SK-N-SH (cell line): Measurements from ENCODE around the gene CORO6. TPM values are rescaled to one million over a fixed set of nuclear protein-coding genes. Genes with fewer than 3 reads are reported as not detected.

ENCODE experiments used
- CTCF ChIA-PET: fragments of 300-600, 350-600 bp; formaldehyde crosslinking; extraction: SDS; loops from one replicate; lab custom pipeline; 2021; lab: Yijun Ruan, JAX
- POLR2A ChIA-PET: fragments of 350-600 bp; sonication (Branson Sonifier 250); formaldehyde crosslinking; extraction: SDS; loops from one replicate; lab custom pipeline; 2020; ENCODE audit warnings: antibody characterized with exemption, inconsistent platforms; lab: Yijun Ruan, JAX
- DNase-seq: peaks from one replicate; pipeline ENCODE4 v3.0.0; 2012
- H2AFZ ChIP-seq: fragments of 200-600 bp; sonication (generic); 2 replicates; pipeline ENCODE4 v1.8.1; 2016; ENCODE audit warnings: antibody characterized with exemption, mild to moderate bottlenecking, low read depth
- H3F3A ChIP-seq: fragments of 200-600 bp; sonication (generic); replicated peaks from 2 replicates; pipeline ENCODE3; 2016; ENCODE audit warnings: antibody characterized with exemption, mild to moderate bottlenecking; ENCODE audit not compliant: insufficient read depth
- H3K27ac ChIP-seq, 2 experiments: fragments of 200-500 bp in 1 of 2; fragments of 200-600 bp in 1 of 2; sonication (Bioruptor generic) in 1 of 2; sonication (generic), shearing (Covaris generic) in 1 of 2; 2 replicates each; pipeline versions ENCODE4 v1.5.1 to v1.6.1; 2014 to 2016; ENCODE audit warnings: low read depth in 2 of 2, inconsistent platforms in 1 of 2, low read length in 1 of 2, mild to moderate bottlenecking in 1 of 2, mixed read lengths in 1 of 2
- H3K27me3 ChIP-seq: fragments of 200-600 bp; sonication (generic), shearing (Covaris generic); 2 replicates; pipeline ENCODE4 v1.6.1; 2016; ENCODE audit warnings: mixed run types; ENCODE audit not compliant: insufficient read depth
- H3K36me3 ChIP-seq, 2 experiments: fragments of 200-500 bp in 1 of 2; fragments of 200-600 bp in 1 of 2; sonication (Bioruptor generic) in 1 of 2; sonication (generic) in 1 of 2; replicated peaks in 1 of 2; 2 replicates each; pipeline versions ENCODE3 to v1.5.1; 2014 to 2016; ENCODE audit warnings: low read length in 1 of 2, mild to moderate bottlenecking in 1 of 2; ENCODE audit not compliant: insufficient read depth in 2 of 2, control insufficient read depth in 1 of 2
- H3K4me1 ChIP-seq, 2 experiments: fragments of 200-500 bp in 1 of 2; fragments of 200-600 bp in 1 of 2; sonication (Bioruptor generic) in 1 of 2; sonication (generic), shearing (Covaris generic) in 1 of 2; 2 replicates each; pipeline versions ENCODE4 v1.5.1 to v1.6.1; 2014 to 2016; ENCODE audit warnings: low read depth in 1 of 2, low read length in 1 of 2, mixed run types in 1 of 2; ENCODE audit not compliant: insufficient read depth in 2 of 2, control insufficient read depth in 1 of 2
- H3K4me2 ChIP-seq: fragments of 200-600 bp; sonication (generic), shearing (Covaris generic); 2 replicates; pipeline ENCODE4 v1.6.1; 2017; ENCODE audit warnings: mixed run types
- H3K4me3 ChIP-seq, 2 experiments: fragments of 200-500 bp in 1 of 2; fragments of 200-600 bp in 1 of 2; sonication (Bioruptor generic) in 1 of 2; sonication (generic), shearing (Covaris generic) in 1 of 2; 2 replicates each; pipeline versions ENCODE4 v1.5.1 to v1.8.1; 2014 to 2016; ENCODE audit warnings: low read depth in 2 of 2, inconsistent platforms in 1 of 2, low read length in 1 of 2, mild to moderate bottlenecking in 1 of 2, mixed read lengths in 1 of 2, moderate library complexity in 1 of 2
- H3K79me2 ChIP-seq: fragments of 200-600 bp; sonication (generic); 2 replicates; pipeline ENCODE4 v1.8.1; 2017; ENCODE audit warnings: mild to moderate bottlenecking; ENCODE audit not compliant: insufficient read depth
- H3K9ac ChIP-seq: fragments of 200-600 bp; sonication (generic); 2 replicates; pipeline ENCODE4 v1.6.1; 2017; ENCODE audit warnings: mixed run types
- H3K9me2 ChIP-seq: fragments of 200-600 bp; sonication (generic); 2 replicates; pipeline ENCODE4 v1.6.1; 2017; ENCODE audit warnings: mixed run types
- H3K9me3 ChIP-seq: fragments of 200-600 bp; sonication (generic); 2 replicates; pipeline ENCODE4 v1.6.1; 2017; ENCODE audit warnings: mixed run types, mild to moderate bottlenecking, moderate library complexity
- H4K20me1 ChIP-seq: fragments of 200-600 bp; sonication (generic); 2 replicates; pipeline ENCODE4 v1.6.1; 2017; ENCODE audit warnings: mild to moderate bottlenecking, mixed run types; ENCODE audit not compliant: insufficient read depth
- CHD2 ChIP-seq: fragments of 150-350 bp; IDR thresholded peaks from 2 replicates; pipeline ENCODE4 v1.6.1; 2018; ENCODE audit warnings: low read length; ENCODE audit not compliant: partially characterized antibody
- ELF1 ChIP-seq: IDR thresholded peaks from 2 replicates; pipeline ENCODE4 v1.4.0; 2012
- FOSL2 ChIP-seq: IDR thresholded peaks from 2 replicates; pipeline ENCODE4 v1.4.0; 2012; ENCODE audit warnings: low read depth, mild to moderate bottlenecking, moderate library complexity, borderline replicate concordance
- FOXJ3 ChIP-seq: sonication (generic); formaldehyde crosslinking; IDR thresholded peaks from 2 replicates; pipeline ENCODE4 v1.5.1; 2020; ENCODE audit warnings: mild to moderate bottlenecking, missing genetic modification reagents
- FOXM1 ChIP-seq: IDR thresholded peaks from 2 replicates; pipeline ENCODE4 v1.4.0; 2012; ENCODE audit warnings: low read depth, mild to moderate bottlenecking
- GABPA ChIP-seq: IDR thresholded peaks from 2 replicates; pipeline ENCODE4 v1.4.0; 2012; ENCODE audit warnings: low read depth, mild to moderate bottlenecking
- MXI1 ChIP-seq: IDR thresholded peaks from 2 replicates; pipeline ENCODE4 v1.6.1; 2012; ENCODE audit warnings: mild to moderate bottlenecking, low read depth, low read length, improper control_type of control experiment
- NFIC ChIP-seq: IDR thresholded peaks from 2 replicates; pipeline ENCODE4 v1.4.0; 2012; ENCODE audit warnings: borderline replicate concordance
- NRF1 ChIP-seq: IDR thresholded peaks from 2 replicates; pipeline ENCODE4 v1.6.1; 2012; ENCODE audit warnings: low read depth, mild to moderate bottlenecking, low read length
- RAD21 ChIP-seq: IDR thresholded peaks from 2 replicates; pipeline ENCODE4 v1.6.1; 2012; ENCODE audit warnings: mild to moderate bottlenecking, low read length
- RCOR1 ChIP-seq: fragments of 150-350 bp; IDR thresholded peaks from 2 replicates; pipeline ENCODE4 v1.6.1; 2017; ENCODE audit warnings: antibody characterized with exemption, low read length
- RFX5 ChIP-seq: IDR thresholded peaks from 2 replicates; pipeline ENCODE4 v1.6.1; 2012; ENCODE audit warnings: mild to moderate bottlenecking, improper control_type of control experiment, low read length
- RXRA ChIP-seq: IDR thresholded peaks from 2 replicates; pipeline ENCODE4 v1.4.0; 2012; ENCODE audit warnings: low read depth, mild to moderate bottlenecking, borderline replicate concordance
- TAF1 ChIP-seq: IDR thresholded peaks from 2 replicates; pipeline ENCODE4 v1.6.1; 2012; ENCODE audit warnings: low read depth, mild to moderate bottlenecking, low read length, moderate library complexity, borderline replicate concordance
- YY1 ChIP-seq: IDR thresholded peaks from 2 replicates; pipeline ENCODE4 v1.4.0; 2012; ENCODE audit warnings: low read depth, mild to moderate bottlenecking
- WGBS: methylation state at CpG from one replicate; pipeline ENCODE4 v1.1.6; 2017; ENCODE audit warnings: low lambda C conversion rate; 5-methylcytosine and 5-hydroxymethylcytosine counted together
- polyA plus RNA-seq, 3 experiments: library from polyadenylated mRNA; depleted of rRNA; stranded (reverse); fragments of >200 nt; gene quantifications; 2 replicates each; pipeline ENCODE4 v1.2.3, GENCODE V29; 2012
- TF ChIP-seq, protein P1 (sequence below): IDR thresholded peaks from 2 replicates; pipeline ENCODE4 v1.4.0; 2012; ENCODE audit warnings: low read depth, borderline replicate concordance
- TF ChIP-seq, protein P2 (sequence below): IDR thresholded peaks from 2 replicates; pipeline ENCODE4 v1.6.1; 2012; ENCODE audit warnings: mild to moderate bottlenecking, low read depth, low read length, moderate library complexity
- TF ChIP-seq, protein P3 (sequence below): fragments of 200-600 bp; sonication (generic); IDR thresholded peaks from 2 replicates; pipeline ENCODE4 v1.6.1; 2017; ENCODE audit warnings: antibody characterized with exemption, mild to moderate bottlenecking, moderate library complexity

Gene CORO6
- polyA plus RNA-seq, 1 of the 3 experiments (the other 2 are of a cell fraction): 18.4 TPM

DNA sequence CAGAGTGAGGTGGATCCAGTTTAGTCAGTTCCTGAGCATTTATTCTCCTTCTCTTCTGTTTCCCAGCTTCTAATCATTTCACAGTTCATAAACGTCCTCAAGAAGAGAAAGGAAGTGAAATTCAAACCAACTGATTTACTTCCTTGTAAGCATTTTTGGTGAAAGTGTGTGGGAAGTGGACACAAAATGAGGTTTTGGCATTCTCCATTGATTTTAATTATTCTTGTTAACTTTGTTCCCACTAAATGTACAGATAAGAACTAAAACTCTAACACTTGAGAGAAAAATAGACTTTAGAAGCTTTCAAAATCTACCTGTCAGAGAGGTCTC, 42.7 kb upstream of the CORO6 start:
- H2AFZ ChIP-seq: no peak overlapping the region
- H3F3A ChIP-seq: peaks cover 15% of the 10 kb centered on the region
- peaks cover 25 to 34% of the 10 kb centered on the region in 2 experiments for H3K36me3 ChIP-seq
- WGBS: 10% methylated on average over 1 of the region's 1 CpG
- H3K4me2 ChIP-seq: 0 out of 2 replicates have a peak overlapping the region, but pooled peaks have one; percentile 3
- no peaks in the 10 kb centered on the region for H3K27me3 ChIP-seq
- TF ChIP-seq, protein P1, sequence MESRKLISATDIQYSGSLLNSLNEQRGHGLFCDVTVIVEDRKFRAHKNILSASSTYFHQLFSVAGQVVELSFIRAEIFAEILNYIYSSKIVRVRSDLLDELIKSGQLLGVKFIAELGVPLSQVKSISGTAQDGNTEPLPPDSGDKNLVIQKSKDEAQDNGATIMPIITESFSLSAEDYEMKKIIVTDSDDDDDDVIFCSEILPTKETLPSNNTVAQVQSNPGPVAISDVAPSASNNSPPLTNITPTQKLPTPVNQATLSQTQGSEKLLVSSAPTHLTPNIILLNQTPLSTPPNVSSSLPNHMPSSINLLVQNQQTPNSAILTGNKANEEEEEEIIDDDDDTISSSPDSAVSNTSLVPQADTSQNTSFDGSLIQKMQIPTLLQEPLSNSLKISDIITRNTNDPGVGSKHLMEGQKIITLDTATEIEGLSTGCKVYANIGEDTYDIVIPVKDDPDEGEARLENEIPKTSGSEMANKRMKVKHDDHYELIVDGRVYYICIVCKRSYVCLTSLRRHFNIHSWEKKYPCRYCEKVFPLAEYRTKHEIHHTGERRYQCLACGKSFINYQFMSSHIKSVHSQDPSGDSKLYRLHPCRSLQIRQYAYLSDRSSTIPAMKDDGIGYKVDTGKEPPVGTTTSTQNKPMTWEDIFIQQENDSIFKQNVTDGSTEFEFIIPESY: no peak
- TF ChIP-seq CHD2: no peak
- no peak for TF ChIP-seq RCOR1
- TF ChIP-seq, protein P2, sequence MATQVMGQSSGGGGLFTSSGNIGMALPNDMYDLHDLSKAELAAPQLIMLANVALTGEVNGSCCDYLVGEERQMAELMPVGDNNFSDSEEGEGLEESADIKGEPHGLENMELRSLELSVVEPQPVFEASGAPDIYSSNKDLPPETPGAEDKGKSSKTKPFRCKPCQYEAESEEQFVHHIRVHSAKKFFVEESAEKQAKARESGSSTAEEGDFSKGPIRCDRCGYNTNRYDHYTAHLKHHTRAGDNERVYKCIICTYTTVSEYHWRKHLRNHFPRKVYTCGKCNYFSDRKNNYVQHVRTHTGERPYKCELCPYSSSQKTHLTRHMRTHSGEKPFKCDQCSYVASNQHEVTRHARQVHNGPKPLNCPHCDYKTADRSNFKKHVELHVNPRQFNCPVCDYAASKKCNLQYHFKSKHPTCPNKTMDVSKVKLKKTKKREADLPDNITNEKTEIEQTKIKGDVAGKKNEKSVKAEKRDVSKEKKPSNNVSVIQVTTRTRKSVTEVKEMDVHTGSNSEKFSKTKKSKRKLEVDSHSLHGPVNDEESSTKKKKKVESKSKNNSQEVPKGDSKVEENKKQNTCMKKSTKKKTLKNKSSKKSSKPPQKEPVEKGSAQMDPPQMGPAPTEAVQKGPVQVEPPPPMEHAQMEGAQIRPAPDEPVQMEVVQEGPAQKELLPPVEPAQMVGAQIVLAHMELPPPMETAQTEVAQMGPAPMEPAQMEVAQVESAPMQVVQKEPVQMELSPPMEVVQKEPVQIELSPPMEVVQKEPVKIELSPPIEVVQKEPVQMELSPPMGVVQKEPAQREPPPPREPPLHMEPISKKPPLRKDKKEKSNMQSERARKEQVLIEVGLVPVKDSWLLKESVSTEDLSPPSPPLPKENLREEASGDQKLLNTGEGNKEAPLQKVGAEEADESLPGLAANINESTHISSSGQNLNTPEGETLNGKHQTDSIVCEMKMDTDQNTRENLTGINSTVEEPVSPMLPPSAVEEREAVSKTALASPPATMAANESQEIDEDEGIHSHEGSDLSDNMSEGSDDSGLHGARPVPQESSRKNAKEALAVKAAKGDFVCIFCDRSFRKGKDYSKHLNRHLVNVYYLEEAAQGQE: no peak
- no peak for TF ChIP-seq RAD21
- TF ChIP-seq, all 33 proteins: peak for 0
- Histone ChIP-seq H3K4me1 (peaks cover 0 to 31% of the 10 kb centered on the region in 2 experiments; a peak in 2 of 4 replicates), H4K20me1 (no peaks in the 10 kb centered on the region), H3K9ac (no peak overlapping the region), H3K9me3 (no peaks in the 10 kb centered on the region), H3K27ac (peak overlapping the region; percentile 20 to 63; a peak in 3 of 4 replicates), H3K9me2 (no peaks in the 10 kb centered on the region), H3K4me3 (no peak overlapping the region), H3K79me2 (no peaks in the 10 kb centered on the region)
- ChIA-PET CTCF (interaction anchor here (0.6 to 1.7 kb wide), 4 partner anchors 11 to 114 kb away, joined by 3 to 4 read pairs (median 3); no protein-coding TSS in a partner anchor), POLR2A (no interaction called here)
- DNase-seq: no peak

GRCh38 chr17:29664743-29665480, 42.2 kb upstream of the CORO6 start:
- DNase-seq: no peak
- peak overlapping the region; percentile 20 to 63; a peak in 3 of 4 replicates for H3K27ac ChIP-seq
- TF ChIP-seq ELF1 (no peak), FOXM1 (no peak), GABPA (no peak), YY1 (no peak), MXI1 (no peak), FOXJ3 (no peak), NFIC (no peak), RFX5 (no peak), RCOR1 (no peak), RXRA (0 out of 2 replicates have a peak, but pooled peaks have one; percentile 7), CHD2 (no peak), TAF1 (no peak), FOSL2 (peak; percentile 71; the same call in 1 of the 2 replicates), NRF1 (no peak)
- TF ChIP-seq, protein P3, sequence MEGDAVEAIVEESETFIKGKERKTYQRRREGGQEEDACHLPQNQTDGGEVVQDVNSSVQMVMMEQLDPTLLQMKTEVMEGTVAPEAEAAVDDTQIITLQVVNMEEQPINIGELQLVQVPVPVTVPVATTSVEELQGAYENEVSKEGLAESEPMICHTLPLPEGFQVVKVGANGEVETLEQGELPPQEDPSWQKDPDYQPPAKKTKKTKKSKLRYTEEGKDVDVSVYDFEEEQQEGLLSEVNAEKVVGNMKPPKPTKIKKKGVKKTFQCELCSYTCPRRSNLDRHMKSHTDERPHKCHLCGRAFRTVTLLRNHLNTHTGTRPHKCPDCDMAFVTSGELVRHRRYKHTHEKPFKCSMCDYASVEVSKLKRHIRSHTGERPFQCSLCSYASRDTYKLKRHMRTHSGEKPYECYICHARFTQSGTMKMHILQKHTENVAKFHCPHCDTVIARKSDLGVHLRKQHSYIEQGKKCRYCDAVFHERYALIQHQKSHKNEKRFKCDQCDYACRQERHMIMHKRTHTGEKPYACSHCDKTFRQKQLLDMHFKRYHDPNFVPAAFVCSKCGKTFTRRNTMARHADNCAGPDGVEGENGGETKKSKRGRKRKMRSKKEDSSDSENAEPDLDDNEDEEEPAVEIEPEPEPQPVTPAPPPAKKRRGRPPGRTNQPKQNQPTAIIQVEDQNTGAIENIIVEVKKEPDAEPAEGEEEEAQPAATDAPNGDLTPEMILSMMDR: no peak

More at GRCh38 chr17:29664743-29665480, 42.2 kb upstream of the CORO6 start:
- Histone ChIP-seq H4K20me1 (no peaks in the 10 kb centered on the region), H2AFZ (no peak overlapping the region), H3K9me2 (no peaks in the 10 kb centered on the region), H3K9ac (no peak overlapping the region), H3K9me3 (no peaks in the 10 kb centered on the region), H3K4me3 (no peak overlapping the region), H3F3A (peaks cover 15% of the 10 kb centered on the region), H3K27me3 (no peaks in the 10 kb centered on the region), H3K79me2 (no peaks in the 10 kb centered on the region), H3K4me2 (0 out of 2 replicates have a peak overlapping the region, but pooled peaks have one; percentile 3), H3K4me1 (peaks cover 0 to 31% of the 10 kb centered on the region in 2 experiments; a peak in 2 of 4 replicates), H3K36me3 (peaks cover 21 to 34% of the 10 kb centered on the region in 2 experiments)
- ChIA-PET CTCF (interaction anchor here (1.0 to 1.7 kb wide), 3 partner anchors 10 to 114 kb away, joined by 3 to 4 read pairs (median 3); no protein-coding TSS in a partner anchor), POLR2A (no interaction called here)
- WGBS: 72% methylated on average over 2 of the region's 2 CpGs
